GM23248 (cell line): Measurements from ENCODE around the gene PLA2G2F.

Source experiments
- EZH2 ChIP-seq: fragments of 200-600 bp; sonication (generic); IDR thresholded peaks from 2 replicates; pipeline ENCODE4 v1.6.1; 2018; ENCODE audit warnings: antibody characterized with exemption, mild to moderate bottlenecking; ENCODE audit not compliant: insufficient read depth, poor library complexity, severe bottlenecking
- EZH2phosphoT487 ChIP-seq: fragments of 200-600 bp; sonication (generic); IDR thresholded peaks from 2 replicates; pipeline ENCODE4 v1.6.1; 2018; ENCODE audit warnings: antibody characterized with exemption, moderate library complexity, mild to moderate bottlenecking, low read depth; ENCODE audit not compliant: insufficient read depth

DNA sequence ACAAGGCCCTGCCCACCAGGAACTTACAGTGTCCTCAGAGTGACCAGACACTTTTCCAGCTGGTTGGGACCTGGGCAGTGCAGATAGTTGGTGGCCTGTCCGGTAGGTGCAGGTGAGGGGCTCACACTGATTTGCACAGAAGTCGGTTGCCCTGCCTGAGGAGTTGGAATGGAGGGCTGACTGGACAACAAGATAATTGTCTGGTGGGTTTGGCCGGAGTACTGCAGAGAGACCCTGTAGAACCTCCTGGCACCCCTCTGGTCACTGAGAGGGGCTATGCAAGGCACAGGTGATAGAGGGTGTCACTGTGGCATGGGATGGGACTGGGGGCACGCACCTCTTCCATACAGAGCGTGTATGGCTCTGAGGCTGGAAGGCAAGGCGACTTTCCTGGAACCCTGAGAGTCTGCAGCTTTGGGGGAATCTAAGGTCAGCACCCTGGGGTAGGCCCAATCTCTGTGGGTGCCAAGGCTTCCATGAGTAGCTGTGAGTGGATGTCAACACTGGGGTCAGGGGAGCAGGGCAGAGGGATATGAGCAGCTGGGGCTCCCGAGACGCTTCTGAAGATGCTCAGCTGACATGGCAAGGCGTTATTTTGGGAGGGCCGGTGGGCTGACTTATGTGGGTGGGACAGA lies 12.2 kb upstream of the PLA2G2F start:
- no peak for TF ChIP-seq EZH2phosphoT487
- TF ChIP-seq EZH2, result no peak
